GM12878 (cell line): ENCODE data around the gene BRAF. TPM values are rescaled to one million over a fixed set of nuclear protein-coding genes. Genes with fewer than 3 reads are reported as not detected.

Experiments
- ATAC-seq: fragments of 200-7000 bp; cut with Tn5 transposase; 3 replicates; pipeline ENCODE4 v1.9.1; 2020; ENCODE audit warnings: mild to moderate bottlenecking, moderate library complexity
- BruUV-seq: library from RNA; stranded (reverse); fragments of 400-500 nt; replicated peaks from 2 replicates; lab custom pipeline; 2021; lab: Mats Ljungman, UMichigan
- CTCF ChIA-PET: fragments of 300-600 bp; sonication (Branson Sonifier 250); formaldehyde crosslinking; extraction: SDS; loops from one replicate; lab custom pipeline; 2021; ENCODE audit warnings: inconsistent platforms; lab: Yijun Ruan, JAX
- POLR2A ChIA-PET: fragments of 350-600 bp; formaldehyde crosslinking; extraction: SDS; loops from one replicate; lab custom pipeline; 2021; ENCODE audit warnings: inconsistent platforms; lab: Charles Lee
- RAD21 ChIA-PET: fragments of 300-600 bp; sonication (Branson Sonifier 250); formaldehyde crosslinking; loops from one replicate; lab custom pipeline; 2023; ENCODE audit warnings: antibody characterized with exemption; ENCODE audit not compliant: unreplicated experiment; lab: Charles Lee
- SMC1A ChIA-PET: fragments of 300-600 bp; sonication (Branson Sonifier 250); formaldehyde crosslinking; loops from one replicate; lab custom pipeline; 2023; ENCODE audit not compliant: unreplicated experiment, uncharacterized antibody; lab: Charles Lee
- DNase-seq: peaks from one replicate; pipeline ENCODE4 v3.0.0-alpha.2; 2011; ENCODE audit warnings: low read depth, low spot score
- FAIRE-seq: peaks from 3 replicates; lab custom pipeline; 2011; peaks lifted over from hg19 to GRCh38; lab: Jason Lieb, UNC
- H2AFZ ChIP-seq: 2 replicates; pipeline ENCODE4 v1.6.0; 2011; ENCODE audit warnings: low read depth, low read length, control low read depth; ENCODE audit not compliant: control insufficient read depth
- H3K27ac ChIP-seq: 2 replicates; pipeline ENCODE4 v1.5.1; 2011; ENCODE audit warnings: control low read depth; ENCODE audit not compliant: control insufficient read depth, insufficient read depth
- H3K27me3 ChIP-seq, 2 experiments: replicated peaks in 1 of 2; 2 replicates each; pipeline versions ENCODE4 v1.6.0 to v1.6.1; 2011; ENCODE audit warnings: low read length in 1 of 2; ENCODE audit not compliant: control insufficient read depth in 2 of 2, insufficient read depth in 2 of 2
- H3K36me3 ChIP-seq, 2 experiments: 2 replicates each; pipeline ENCODE4 v1.5.1; 2011; ENCODE audit warnings: low read length in 1 of 2; ENCODE audit not compliant: control insufficient read depth in 2 of 2, insufficient read depth in 2 of 2
- H3K4me1 ChIP-seq: 2 replicates; pipeline ENCODE4 v1.6.1; 2011; ENCODE audit warnings: mild to moderate bottlenecking, low read length, moderate library complexity, mixed read lengths; ENCODE audit not compliant: control insufficient read depth, insufficient read depth
- H3K4me2 ChIP-seq: 2 replicates; pipeline ENCODE4 v1.6.0; 2011; ENCODE audit warnings: control low read depth; ENCODE audit not compliant: control insufficient read depth, insufficient read depth
- H3K4me3 ChIP-seq: fragments of 200-600 bp; sonication (generic); 2 replicates; pipeline ENCODE4 v1.5.1; 2016
- H3K79me2 ChIP-seq: 2 replicates; pipeline ENCODE4 v1.6.0; 2011; ENCODE audit warnings: low read length; ENCODE audit not compliant: control insufficient read depth, insufficient read depth
- H3K9ac ChIP-seq: 2 replicates; pipeline ENCODE4 v1.8.0; 2011; ENCODE audit warnings: low read length, control low read depth, mixed read lengths; ENCODE audit not compliant: control insufficient read depth, insufficient read depth
- H3K9me3 ChIP-seq: replicated peaks from 3 replicates; pipeline ENCODE4 v1.5.1; 2011; ENCODE audit warnings: mild to moderate bottlenecking, low read length; ENCODE audit not compliant: control insufficient read depth, insufficient read depth
- H4K20me1 ChIP-seq: 2 replicates; pipeline ENCODE4 v1.6.0; 2011; ENCODE audit not compliant: control insufficient read depth, insufficient read depth
- GATAD2B ChIP-seq: fragments of 450-650 bp; conservative IDR thresholded peaks from 2 replicates; pipeline ENCODE4 v1.6.1; 2017; ENCODE audit warnings: low read depth, mild to moderate bottlenecking, moderate library complexity
- JUND ChIP-seq: IDR thresholded peaks from 2 replicates; pipeline ENCODE4 v1.6.1; 2012; ENCODE audit warnings: low read depth, mild to moderate bottlenecking, low read length, improper control_type of control experiment, moderate library complexity
- NFYB ChIP-seq: IDR thresholded peaks from 2 replicates; pipeline ENCODE4 v1.6.1; 2011; ENCODE audit warnings: low read depth, mild to moderate bottlenecking, low read length, improper control_type of control experiment, moderate library complexity; ENCODE audit not compliant: insufficient read depth
- NR2C1 ChIP-seq: fragments of 450-650 bp; IDR thresholded peaks from 2 replicates; pipeline ENCODE4 v1.6.1; 2017; ENCODE audit warnings: antibody characterized with exemption, mild to moderate bottlenecking, moderate library complexity
- PAX5 ChIP-seq: IDR thresholded peaks from 2 replicates; pipeline ENCODE4 v1.6.1; 2011; ENCODE audit warnings: low read depth, low read length, borderline replicate concordance
- SMAD1 ChIP-seq: fragments of 450-650 bp; IDR thresholded peaks from 2 replicates; pipeline ENCODE4 v1.6.1; 2018; ENCODE audit warnings: mild to moderate bottlenecking, low read depth; ENCODE audit not compliant: partially characterized antibody
- SPI1 ChIP-seq: IDR thresholded peaks from 2 replicates; pipeline ENCODE4 v1.6.1; 2011; ENCODE audit warnings: low read depth, mild to moderate bottlenecking, low read length, moderate library complexity, borderline replicate concordance; ENCODE audit not compliant: insufficient read depth
- TCF12 ChIP-seq: IDR thresholded peaks from 2 replicates; pipeline ENCODE4 v1.6.1; 2011; ENCODE audit warnings: low read depth, mild to moderate bottlenecking, low read length
- ZNF274 ChIP-seq: IDR thresholded peaks from one replicate; pipeline ENCODE4 v1.8.0; 2011; ENCODE audit not compliant: insufficient read length, insufficient read depth
- WGBS: methylation state at CpG from one replicate; pipeline ENCODE4 v1.1.6; 2016; ENCODE audit warnings: low lambda C conversion rate; ENCODE audit not compliant: insufficient replicate concordance, insufficient coverage; ENCODE audit errors: missing lambda C conversion rate; 5-methylcytosine and 5-hydroxymethylcytosine counted together
- in situ Hi-C: fragments of 300-500 bp; cut with MboI; formaldehyde crosslinking; loops from 9 replicates; pipeline ENCODE4 v1.14.3; 2018; ENCODE audit warnings: mixed read lengths
- intact Hi-C: fragments of 100-400 bp; cut with micrococcal nuclease; formaldehyde crosslinking; loops from one replicate; pipeline ENCODE4 v1.14.2; 2022; ENCODE audit not compliant: unreplicated experiment
- polyA plus RNA-seq, 11 experiments: library from polyadenylated mRNA; depleted of rRNA in 4 of 11; unstranded in 6 of 11; stranded (reverse) in 5 of 11; fragments of >200 nt; fragmentation: Nextera tagmentation in 4 of 11; fragmentation: Illumina TruSeq in 1 of 11; extraction: Ambion mirVana in 4 of 11; extraction: Trizol in 1 of 11; gene quantifications; 1 replicate in 1 of 11; 2 replicates in 10 of 11; pipeline versions ENCODE4 v1.2.1 to v1.2.3, GENCODE V29; 2011 to 2016; ENCODE audit warnings: inconsistent platforms in 2 of 11, missing spikeins in 2 of 11, low read depth in 1 of 11
- total RNA-seq, 4 experiments: library from RNA; depleted of rRNA in 3 of 4; stranded (reverse); fragments of >200 nt in 3 of 4; fragmentation: Illumina TruSeq in 1 of 4; extraction: Trizol in 1 of 4; gene quantifications; 2 replicates each; pipeline versions ENCODE4 v1.2.1 to v1.2.3, GENCODE V29; 2013 to 2021
- TF ChIP-seq, protein P1 (sequence below): fragments of 450-650 bp; IDR thresholded peaks from 2 replicates; pipeline ENCODE4 v1.6.1; 2016; ENCODE audit warnings: mild to moderate bottlenecking, moderate library complexity, borderline replicate concordance

Gene BRAF
- total and polyA plus RNA-seq, 10 of the 15 experiments (the other 5 are each of a cell fraction or from before 2014, with no cell fraction given), result 2.6 to 31.0 (median 10.6) TPM

DNA sequence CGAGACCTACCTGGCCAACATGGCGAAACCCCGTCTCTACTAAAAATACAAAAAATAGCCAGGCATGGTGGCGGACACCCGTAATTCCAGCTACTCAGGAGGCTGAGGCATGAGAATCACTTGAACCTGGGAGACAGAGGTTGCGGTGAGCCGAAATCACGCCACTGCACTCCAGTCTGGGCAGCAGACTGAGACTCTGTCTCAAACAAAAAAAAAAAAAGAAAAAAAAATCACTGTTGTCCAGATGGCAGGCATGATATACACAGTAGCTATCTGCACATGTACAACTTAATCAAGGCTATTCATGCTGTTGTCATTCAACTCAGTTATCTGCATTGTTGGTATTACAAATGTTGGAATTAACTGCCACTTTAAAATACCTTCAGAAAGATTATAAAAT lies 55.3 kb downstream of the BRAF start (continued):
- TF ChIP-seq TCF12, result no peak
- TF ChIP-seq ZNF274, result no peak
- TF ChIP-seq GATAD2B, result no peak
- TF ChIP-seq, protein P1, sequence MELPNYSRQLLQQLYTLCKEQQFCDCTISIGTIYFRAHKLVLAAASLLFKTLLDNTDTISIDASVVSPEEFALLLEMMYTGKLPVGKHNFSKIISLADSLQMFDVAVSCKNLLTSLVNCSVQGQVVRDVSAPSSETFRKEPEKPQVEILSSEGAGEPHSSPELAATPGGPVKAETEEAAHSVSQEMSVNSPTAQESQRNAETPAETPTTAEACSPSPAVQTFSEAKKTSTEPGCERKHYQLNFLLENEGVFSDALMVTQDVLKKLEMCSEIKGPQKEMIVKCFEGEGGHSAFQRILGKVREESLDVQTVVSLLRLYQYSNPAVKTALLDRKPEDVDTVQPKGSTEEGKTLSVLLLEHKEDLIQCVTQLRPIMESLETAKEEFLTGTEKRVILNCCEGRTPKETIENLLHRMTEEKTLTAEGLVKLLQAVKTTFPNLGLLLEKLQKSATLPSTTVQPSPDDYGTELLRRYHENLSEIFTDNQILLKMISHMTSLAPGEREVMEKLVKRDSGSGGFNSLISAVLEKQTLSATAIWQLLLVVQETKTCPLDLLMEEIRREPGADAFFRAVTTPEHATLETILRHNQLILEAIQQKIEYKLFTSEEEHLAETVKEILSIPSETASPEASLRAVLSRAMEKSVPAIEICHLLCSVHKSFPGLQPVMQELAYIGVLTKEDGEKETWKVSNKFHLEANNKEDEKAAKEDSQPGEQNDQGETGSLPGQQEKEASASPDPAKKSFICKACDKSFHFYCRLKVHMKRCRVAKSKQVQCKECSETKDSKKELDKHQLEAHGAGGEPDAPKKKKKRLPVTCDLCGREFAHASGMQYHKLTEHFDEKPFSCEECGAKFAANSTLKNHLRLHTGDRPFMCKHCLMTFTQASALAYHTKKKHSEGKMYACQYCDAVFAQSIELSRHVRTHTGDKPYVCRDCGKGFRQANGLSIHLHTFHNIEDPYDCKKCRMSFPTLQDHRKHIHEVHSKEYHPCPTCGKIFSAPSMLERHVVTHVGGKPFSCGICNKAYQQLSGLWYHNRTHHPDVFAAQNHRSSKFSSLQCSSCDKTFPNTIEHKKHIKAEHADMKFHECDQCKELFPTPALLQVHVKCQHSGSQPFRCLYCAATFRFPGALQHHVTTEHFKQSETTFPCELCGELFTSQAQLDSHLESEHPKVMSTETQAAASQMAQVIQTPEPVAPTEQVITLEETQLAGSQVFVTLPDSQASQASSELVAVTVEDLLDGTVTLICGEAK, result no peak
- TF ChIP-seq SMAD1, result no peak

DNA sequence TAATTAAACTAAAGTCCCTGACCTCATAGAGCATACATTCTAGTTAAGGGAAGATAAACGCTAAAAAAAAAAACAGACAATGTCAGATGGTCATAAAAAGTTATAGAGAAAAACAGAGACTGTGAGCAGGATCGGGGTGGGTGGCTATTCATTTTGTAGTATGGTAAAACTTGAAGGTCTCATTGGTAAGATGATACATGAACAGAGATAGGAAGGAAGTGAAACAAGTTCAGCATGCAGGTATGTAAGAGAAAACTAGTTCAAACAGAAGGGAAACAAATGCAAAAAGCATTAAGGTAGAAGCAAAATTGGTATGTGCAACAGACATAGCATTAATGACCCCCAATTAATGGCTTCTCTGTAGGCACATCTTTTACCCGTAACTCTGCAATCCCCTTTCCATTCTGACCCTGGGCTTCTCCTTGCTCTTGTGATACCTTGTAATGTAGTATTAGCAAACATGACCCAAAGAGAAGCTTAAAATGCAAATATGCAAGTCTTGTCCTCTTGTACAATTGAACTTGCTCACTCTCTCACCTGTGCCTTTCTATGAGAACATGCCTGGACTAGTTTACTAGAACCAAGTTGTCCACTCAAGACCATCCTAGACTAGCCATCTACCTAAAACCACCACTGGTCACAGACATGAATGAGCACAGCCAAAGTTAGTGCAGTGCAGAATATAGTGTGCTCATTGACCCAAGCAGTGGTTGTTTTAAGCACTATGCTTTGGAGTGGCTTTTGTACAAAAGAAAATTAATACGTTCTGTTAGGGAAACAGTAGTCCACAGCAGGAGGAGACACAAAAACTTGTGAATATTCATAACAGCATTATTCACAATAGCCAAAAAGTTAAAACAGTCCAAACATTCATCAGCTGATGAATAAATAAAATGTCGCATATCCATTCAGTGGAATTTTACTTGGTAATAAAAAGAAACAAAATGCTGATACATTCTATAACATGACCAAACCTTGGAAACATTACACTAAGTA lies 57.0 kb downstream of the BRAF start:
- POLR2A ChIA-PET, result interaction anchor here (0.6 kb wide), 1 partner anchor 13 kb away, joined by 3 read pairs; no protein-coding TSS in a partner anchor
- no peaks in the 10 kb centered on the region for H3K27me3 ChIP-seq
- no peak overlapping the region for H2AFZ ChIP-seq
- SMC1A ChIA-PET, result interaction anchor here (0.5 to 1.4 kb wide), 3 partner anchors 18 to 181 kb away, joined by 3 to 4 read pairs (median 3); no protein-coding TSS in a partner anchor
- H3K4me2 ChIP-seq, result peak overlapping the region; percentile 70
- H3K79me2 ChIP-seq, result peaks cover 4% of the 10 kb centered on the region
- no peak for FAIRE-seq
- H4K20me1 ChIP-seq, result no peaks in the 10 kb centered on the region
- H3K9me3 ChIP-seq, result no peaks in the 10 kb centered on the region; the same call in 2 of the 3 replicates
- intact Hi-C loops (no loop called here), in situ Hi-C loops (no loop called here)
- no peak for TF ChIP-seq JUND
- TF ChIP-seq NR2C1, result no peak
- peak; percentile 58 for TF ChIP-seq SPI1
- TF ChIP-seq PAX5, result no peak
- no peak for TF ChIP-seq NFYB
- H3K4me1 ChIP-seq, result peaks cover 17% of the 10 kb centered on the region
- H3K27ac ChIP-seq, result no peak overlapping the region; the same call in 1 of the 2 replicates
- CTCF ChIA-PET, result no interaction called here
- H3K4me3 ChIP-seq, result no peak overlapping the region
- no peak for DNase-seq
- peaks cover 0 to 1% of the 10 kb centered on the region in 2 experiments; a peak in 2 of 4 replicates for H3K36me3 ChIP-seq
- RAD21 ChIA-PET, result interaction anchor here (1.0 kb wide), 1 partner anchor 13 kb away, joined by 4 read pairs; no protein-coding TSS in a partner anchor
- WGBS, result 84% methylated on average over 5 of the region's 5 CpGs
- peak; percentile 62 for ATAC-seq
- H3K9ac ChIP-seq, result no peak overlapping the region
- no TSS peak for BruUV-seq
